Posterior vena cava (tissue), 2 donors: Measurements from ENCODE around the gene RPS6KA4. TPM values are rescaled to one million over a fixed set of nuclear protein-coding genes. Genes with fewer than 3 reads are reported as not detected.
"Not testable (repeated sequence)": the region's sequence is repeated elsewhere in the genome, so short reads cannot be mapped to it uniquely, and the experiment has no call there.

Experiments used
- DNase-seq: peaks from one replicate; pipeline ENCODE4 v3.0.0-alpha.2; 2020; ENCODE audit warnings: low spot score
- intact Hi-C, 2 donors: fragments of 100-400 bp; cut with DNase I; formaldehyde crosslinking; loops; one replicate each; pipeline versions ENCODE4 v1.14.1 to v1.14.2; 2022 to 2023
- long read RNA-seq, 2 donors: library from polyadenylated mRNA; unstranded; transcript quantifications; one replicate each; pipeline ENCODE4 v2.0.0, GENCODE V29; 2020 to 2021
- total RNA-seq, 2 donors: library from RNA; stranded (reverse); fragmentation: NEBNext Ultra II Directional; extraction: Animal tissue kit (Norgen Biotek cat#: 25700); gene quantifications; one replicate each; pipeline ENCODE4 v1.2.1, GENCODE V29; 2021
- donor health status: DM: yes; HTN: yes; CAD: no.
- donor health status: DM: yes; HTN: yes; CAD: no.

The RPS6KA4 gene
- total RNA-seq, result 10 to 100 TPM; 29.2 to 33.5 TPM
- long read RNA-seq, donor 1, partial matches to known transcripts, result 2 of 8 reads
- long read RNA-seq, donor 1, other reads (novel, unspliced or antisense), result 2 of 8 reads
- long read RNA-seq, donor 2, partial matches to known transcripts, result 3 of 4 reads
- long read RNA-seq, donor 2, other reads (novel, unspliced or antisense), result 1 of 4 reads

DNA sequence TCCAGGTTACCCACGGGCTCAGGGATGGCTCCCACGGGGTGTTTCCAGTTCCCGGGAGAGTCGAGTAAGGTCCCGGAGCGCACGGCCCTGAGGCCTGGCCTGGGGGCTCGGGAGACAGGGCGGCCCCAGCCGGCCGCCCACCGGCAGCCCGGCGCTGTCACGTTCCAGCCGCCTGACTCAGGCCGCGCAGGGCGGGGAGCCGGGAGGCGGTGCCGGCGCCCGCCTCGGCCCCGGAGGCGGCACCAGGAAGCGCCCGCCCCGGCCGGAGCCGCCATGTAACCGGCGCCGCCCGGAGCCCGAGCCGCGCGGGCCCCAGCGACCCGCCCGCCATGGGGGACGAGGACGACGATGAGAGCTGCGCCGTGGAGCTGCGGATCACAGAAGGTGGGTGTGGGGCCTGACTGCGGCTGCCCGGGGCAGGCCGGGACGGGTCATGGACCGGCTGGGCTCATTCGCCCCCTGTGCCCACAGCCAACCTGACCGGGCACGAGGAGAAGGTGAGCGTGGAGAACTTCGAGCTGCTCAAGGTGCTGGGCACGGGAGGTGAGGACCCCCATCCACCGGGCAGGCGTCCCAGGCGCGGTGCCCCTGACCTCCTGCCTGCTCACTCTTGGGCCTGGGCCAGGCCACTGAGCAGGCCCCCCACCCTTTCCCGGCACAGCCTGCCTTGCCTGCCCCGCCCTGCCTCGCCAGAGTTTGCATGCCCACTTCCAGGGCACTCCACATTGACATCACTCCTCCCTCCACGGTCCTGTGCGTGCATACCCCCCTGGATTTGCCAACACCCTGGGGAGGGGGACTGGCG lies at the start of gene RPS6KA4:
Gene RPS6KA4 (plus strand): TSS at position 256 of the 805 bp plus-strand sequence. CDS start 74 bp downstream, at position 330.
- intact Hi-C loops, result no loop called here
- no peak for DNase-seq

- intact Hi-C loops, result loop anchor here in 1 of 2 donors (5.0 kb wide), 1 partner anchor 39 kb away; no protein-coding TSS in a partner anchor
- DNase-seq, result peak; percentile 44
These were observed 46.0 kb upstream of the RPS6KA4 start for GRCh38 chr11:64312947-64313346.

DNA sequence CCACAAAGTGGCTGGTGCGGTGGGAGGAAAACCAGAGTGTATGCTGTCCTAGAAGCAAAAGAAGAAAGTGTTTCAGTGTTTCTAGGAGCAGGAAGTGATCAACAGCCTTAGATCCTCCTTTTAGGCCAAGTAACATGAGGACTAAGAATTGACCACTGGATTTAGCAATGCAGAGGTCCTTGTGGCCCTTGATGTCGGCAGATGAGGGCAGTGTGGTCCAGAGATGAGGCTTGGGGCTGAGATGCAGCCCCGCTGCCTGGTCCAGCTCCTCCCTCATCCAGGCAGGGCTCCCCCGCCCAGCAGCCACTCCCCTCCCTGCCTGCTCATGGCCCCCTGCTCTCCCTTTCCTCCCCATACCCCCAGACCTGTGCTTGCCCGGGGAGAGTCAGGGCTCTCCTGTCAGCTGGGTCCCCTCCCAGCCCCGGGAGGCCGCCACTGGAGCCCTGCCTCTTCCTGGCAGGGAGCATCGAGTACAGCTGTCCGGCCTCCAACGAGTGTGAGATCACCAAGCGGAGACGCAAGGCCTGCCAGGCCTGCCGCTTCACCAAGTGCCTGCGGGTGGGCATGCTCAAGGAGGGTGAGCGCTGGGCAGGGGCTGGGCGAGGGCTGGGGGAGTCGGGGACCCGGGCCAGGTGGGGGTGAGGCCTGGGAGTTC lies 45.3 kb upstream of the RPS6KA4 start:
- peak; percentile 92 for DNase-seq
- intact Hi-C loops, result loop anchor here in 1 of 2 donors (5.0 kb wide), 1 partner anchor 39 kb away; no protein-coding TSS in a partner anchor

DNA sequence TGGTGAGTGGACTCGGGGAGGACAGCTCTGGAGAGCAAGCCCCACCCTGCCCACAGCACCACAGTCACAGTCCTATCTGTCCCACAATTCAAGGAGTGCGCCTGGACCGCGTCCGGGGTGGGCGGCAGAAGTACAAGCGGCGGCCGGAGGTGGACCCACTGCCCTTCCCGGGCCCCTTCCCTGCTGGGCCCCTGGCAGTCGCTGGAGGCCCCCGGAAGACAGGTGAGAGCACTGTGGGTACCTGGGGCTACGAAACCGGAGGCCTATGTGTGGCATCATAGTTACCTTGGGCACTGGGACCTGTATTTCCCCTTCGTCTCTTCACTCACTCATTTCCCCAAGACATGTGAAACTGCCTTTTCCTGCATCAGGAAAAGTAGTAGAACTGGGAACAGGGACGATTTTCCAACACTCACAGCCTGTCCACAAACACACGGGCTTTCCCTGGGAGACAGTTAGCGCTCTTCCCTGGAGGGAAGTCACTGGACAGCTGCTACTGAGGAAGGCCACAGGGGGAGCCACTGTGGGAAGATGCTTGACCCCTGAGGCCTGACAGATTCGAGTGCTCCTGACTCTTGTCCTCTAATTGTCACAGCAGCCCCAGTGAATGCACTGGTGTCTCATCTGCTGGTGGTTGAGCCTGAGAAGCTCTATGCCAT lies 44.7 kb upstream of the RPS6KA4 start:
- intact Hi-C loops, result loop anchor here in 1 of 2 donors (5.0 kb wide), 1 partner anchor 38 kb away; no protein-coding TSS in a partner anchor
- DNase-seq, result no peak

DNA sequence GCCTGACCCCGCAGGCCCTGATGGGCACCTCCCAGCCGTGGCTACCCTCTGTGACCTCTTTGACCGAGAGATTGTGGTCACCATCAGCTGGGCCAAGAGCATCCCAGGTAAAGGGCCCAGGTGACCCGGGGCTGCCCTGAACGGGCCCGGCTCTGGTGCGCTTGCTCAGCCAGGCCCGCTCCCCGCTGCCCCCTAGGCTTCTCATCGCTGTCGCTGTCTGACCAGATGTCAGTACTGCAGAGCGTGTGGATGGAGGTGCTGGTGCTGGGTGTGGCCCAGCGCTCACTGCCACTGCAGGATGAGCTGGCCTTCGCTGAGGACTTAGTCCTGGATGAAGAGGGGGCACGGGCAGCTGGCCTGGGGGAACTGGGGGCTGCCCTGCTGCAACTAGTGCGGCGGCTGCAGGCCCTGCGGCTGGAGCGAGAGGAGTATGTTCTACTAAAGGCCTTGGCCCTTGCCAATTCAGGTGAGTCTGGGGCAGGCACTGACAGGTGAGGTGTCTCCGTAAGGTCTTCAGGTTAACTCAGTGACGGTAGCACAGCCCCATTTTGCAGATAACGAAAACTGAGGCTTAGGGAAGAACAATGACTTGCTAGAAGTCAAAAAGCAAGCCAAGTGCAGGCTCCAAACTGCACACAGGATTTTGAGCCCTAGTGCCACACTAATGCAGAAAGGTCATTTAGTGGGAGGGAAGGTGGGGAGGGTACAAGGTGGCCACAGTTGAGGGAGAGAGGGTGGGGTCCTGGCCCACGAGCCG lies 44.0 kb upstream of the RPS6KA4 start:
- peak; percentile 71 for DNase-seq
- intact Hi-C loops, result loop anchor here in 1 of 2 donors (5.0 kb wide), 1 partner anchor 37 kb away; no protein-coding TSS in a partner anchor

DNA sequence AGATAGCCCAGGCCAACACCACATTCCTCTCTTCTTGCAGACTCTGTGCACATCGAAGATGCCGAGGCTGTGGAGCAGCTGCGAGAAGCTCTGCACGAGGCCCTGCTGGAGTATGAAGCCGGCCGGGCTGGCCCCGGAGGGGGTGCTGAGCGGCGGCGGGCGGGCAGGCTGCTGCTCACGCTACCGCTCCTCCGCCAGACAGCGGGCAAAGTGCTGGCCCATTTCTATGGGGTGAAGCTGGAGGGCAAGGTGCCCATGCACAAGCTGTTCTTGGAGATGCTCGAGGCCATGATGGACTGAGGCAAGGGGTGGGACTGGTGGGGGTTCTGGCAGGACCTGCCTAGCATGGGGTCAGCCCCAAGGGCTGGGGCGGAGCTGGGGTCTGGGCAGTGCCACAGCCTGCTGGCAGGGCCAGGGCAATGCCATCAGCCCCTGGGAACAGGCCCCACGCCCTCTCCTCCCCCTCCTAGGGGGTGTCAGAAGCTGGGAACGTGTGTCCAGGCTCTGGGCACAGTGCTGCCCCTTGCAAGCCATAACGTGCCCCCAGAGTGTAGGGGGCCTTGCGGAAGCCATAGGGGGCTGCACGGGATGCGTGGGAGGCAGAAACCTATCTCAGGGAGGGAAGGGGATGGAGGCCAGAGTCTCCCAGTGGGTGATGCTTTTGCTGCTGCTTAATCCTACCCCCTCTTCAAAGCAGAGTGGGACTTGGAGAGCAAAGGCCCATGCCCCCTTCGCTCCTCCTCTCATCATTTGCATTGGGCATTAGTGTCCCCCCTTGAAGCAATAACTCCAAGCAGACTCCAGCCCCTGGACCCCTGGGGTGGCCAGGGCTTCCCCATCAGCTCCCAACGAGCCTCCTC lies 43.1 kb upstream of the RPS6KA4 start:
- intact Hi-C loops, result not testable (repeated sequence)
- peak; percentile 69 for DNase-seq

GRCh38 chr11:64316672-64317324 lies 42.2 kb upstream of the RPS6KA4 start:
- intact Hi-C loops, result no loop called here
- DNase-seq, result no peak

DNA sequence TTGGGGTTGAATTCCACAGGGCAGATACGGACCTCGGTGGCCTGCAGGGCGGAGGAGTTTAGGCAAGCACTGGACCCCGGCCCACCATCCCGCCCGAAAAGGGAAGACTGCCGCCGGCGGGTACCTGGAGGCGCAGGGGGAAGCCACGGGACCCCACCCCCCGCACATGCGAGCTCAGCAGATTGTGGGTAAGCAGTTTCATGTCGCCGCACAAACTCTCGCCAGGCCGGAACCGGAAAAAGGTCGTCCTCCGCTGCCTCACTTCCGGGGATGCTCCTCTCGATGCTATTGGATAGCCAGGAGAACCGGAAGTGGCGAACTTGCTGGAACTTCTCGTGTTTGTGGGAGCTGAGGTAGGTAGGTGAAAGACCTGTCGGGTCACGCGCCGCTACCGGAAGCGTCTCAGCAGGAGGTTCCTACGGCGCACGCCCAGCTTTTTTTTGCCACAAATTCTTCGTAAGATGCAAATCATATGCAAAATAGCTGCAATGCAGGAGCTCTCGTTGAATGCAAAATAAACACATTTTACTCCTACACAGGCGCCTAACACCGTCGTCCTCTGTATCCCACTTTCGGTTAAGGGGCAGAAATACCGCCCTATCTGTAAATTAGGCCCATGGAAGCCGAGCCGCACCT lies 41.5 kb upstream of the RPS6KA4 start, which contains the start of gene TRMT112:
Gene TRMT112 (minus strand): TSS at position 235 of the 636 bp plus-strand sequence. CDS start 33 bp downstream, at position 202.
- DNase-seq, result peak; percentile 98

GRCh38 chr11:64317961-64318765 lies 40.8 kb upstream of the RPS6KA4 start, which contains the start of gene PRDX5:
Gene PRDX5 (plus strand): TSS chr11:64318121. CDS start chr11:64318216, 95 bp downstream.
- DNase-seq, result peak; percentile 99
- intact Hi-C loops, result no loop called here

More for the DNA sequence above, 41.5 kb upstream of the RPS6KA4 start, which contains the start of gene TRMT112:
- intact Hi-C loops, result no loop called here

DNA sequence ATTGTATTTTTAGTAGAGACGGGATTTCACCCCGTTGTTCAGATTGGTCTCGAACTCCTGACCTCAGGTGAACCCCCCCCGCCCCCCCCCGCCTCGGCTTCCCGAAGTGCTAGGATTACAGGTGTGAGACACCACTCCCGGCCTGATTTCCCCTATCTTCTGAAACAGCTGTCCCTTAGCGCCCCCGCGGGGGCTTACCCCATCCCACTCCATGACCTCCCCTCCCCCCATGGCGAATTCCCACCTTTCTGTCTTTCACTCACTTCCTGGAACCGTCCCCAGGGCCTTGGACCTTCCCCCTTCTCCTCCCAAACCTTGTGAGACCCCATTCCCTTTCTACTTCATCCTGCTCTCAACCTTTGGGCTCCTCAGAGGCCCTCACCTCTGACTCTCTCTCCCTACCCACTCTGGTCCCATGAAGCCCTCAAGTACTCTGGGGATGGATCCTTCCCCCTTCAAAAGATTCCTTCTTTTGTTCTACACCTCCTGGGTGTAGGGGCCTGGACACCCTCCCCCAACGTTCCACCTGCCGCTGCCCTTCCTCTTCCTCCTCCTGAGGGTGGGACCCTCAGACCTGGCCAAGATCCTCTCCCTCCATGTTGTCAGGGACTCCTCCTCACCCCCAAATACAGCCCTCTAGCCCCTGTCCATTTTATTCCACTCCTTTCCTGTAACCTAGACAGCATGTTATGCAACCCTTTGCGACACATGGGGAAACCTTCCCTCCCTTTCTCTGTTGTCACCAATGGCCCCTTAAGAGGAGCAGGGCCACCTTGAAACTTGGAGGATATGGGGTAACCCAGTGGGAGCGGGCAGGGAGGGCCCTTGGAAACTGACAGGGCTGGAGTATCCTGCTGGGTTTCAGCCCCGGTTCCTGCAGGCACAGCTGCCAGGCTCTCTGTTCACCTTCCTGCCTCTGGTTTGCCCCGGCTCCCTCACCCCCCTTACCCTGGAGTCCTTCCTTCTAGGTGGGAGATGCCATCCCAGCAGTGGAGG lies 39.9 kb upstream of the RPS6KA4 start:
- peak; percentile 81 for DNase-seq
- intact Hi-C loops, result no loop called here

DNA sequence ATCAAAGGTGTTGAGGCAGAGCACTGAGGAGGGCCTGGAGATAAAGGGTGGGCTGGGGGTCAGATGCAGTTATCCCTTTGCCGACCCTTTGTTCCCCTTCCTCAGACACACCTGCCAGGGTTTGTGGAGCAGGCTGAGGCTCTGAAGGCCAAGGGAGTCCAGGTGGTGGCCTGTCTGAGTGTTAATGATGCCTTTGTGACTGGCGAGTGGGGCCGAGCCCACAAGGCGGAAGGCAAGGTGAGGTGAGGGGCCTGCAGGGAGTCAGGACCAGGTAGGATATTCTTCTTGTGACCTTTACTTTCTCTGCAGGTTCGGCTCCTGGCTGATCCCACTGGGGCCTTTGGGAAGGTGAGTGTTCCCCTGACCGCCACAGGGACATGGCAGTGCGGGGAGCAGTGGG lies 38.4 kb upstream of the RPS6KA4 start:
- DNase-seq, result peak; percentile 64

DNA sequence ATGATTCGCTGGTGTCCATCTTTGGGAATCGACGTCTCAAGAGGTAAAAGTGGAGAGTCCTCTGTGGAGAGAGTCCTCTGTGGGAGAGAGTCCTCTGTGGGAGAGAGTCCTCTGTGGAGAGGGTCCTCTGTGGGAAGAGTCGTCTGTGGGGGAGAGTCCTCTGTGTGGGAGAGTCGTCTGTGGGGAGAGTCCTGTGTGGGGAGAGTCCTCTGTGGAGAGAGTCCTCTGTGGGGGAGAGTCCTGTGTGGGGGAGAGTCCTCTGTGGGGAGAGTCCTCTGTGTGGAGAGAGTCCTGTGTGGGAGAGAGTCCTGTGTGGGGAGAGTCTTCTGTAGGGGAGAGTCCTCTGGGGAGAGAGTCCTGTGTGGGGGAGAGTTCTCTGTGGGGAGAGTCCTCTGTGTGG lies 37.9 kb upstream of the RPS6KA4 start:
- intact Hi-C loops, result no loop called here
- DNase-seq, result no peak

More for the DNA sequence above, 38.4 kb upstream of the RPS6KA4 start:
- intact Hi-C loops, result no loop called here

DNA sequence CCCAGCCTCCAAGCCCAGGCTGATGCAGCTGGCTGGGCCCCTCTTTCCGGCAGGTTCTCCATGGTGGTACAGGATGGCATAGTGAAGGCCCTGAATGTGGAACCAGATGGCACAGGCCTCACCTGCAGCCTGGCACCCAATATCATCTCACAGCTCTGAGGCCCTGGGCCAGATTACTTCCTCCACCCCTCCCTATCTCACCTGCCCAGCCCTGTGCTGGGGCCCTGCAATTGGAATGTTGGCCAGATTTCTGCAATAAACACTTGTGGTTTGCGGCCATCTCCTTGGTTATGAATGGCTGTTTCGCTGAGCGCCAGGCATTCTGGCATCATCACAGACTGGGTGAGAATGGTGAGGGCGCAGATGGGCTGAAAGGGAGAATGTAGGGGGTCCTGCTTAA lies 37.4 kb upstream of the RPS6KA4 start:
- intact Hi-C loops, result no loop called here
- peak; percentile 40 for DNase-seq

GRCh38 chr11:64322925-64323260 lies 36.1 kb upstream of the RPS6KA4 start:
- intact Hi-C loops, result no loop called here
- peak; percentile 74 for DNase-seq

DNA sequence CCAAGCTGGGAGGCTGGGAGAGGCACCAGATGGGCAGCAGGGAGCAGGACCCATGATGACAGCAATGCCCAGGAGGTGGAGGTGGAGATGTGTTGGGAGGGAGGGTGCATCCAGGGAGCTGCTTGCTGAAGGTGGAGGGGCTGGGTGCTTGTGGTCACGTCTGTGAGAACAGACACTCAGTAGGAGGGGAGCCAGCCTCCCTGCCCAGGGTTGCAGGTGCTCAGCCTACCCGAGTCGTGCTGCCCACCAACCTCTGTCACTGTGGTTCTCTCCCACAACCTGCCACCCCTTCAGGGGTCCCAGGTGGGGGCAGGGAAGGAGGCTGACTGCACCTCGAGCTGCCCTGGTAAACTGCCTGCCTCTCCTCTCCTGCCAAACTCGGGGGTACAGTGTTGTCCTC lies 35.6 kb upstream of the RPS6KA4 start:
- intact Hi-C loops, result no loop called here
- peak; percentile 69 for DNase-seq
